OCI-LY7 (cell line): ENCODE measurements around the gene VPS26C. TPM values are rescaled to one million over a fixed set of nuclear protein-coding genes. Genes with fewer than 3 reads are reported as not detected.

ENCODE experiments used
- BruUV-seq: library from RNA; stranded (reverse); fragments of 400-500 nt; replicated peaks from 2 replicates; lab custom pipeline; 2021; lab: Mats Ljungman, UMichigan
- CTCF ChIA-PET: fragments of 300-600 bp; sonication (Branson Sonifier 250); formaldehyde crosslinking; loops from one replicate; lab custom pipeline; 2022; ENCODE audit warnings: antibody characterized with exemption; ENCODE audit not compliant: unreplicated experiment; lab: Charles Lee
- POLR2A ChIA-PET: fragments of 300-600 bp; sonication (Branson Sonifier 250); formaldehyde crosslinking; loops from one replicate; lab custom pipeline; 2022; ENCODE audit warnings: antibody characterized with exemption; lab: Charles Lee
- DNase-seq: peaks from one replicate; pipeline ENCODE4 v3.0.0-alpha.2; 2015; ENCODE audit warnings: low spot score
- H2AFZ ChIP-seq: fragments of 200-600 bp; sonication (generic), shearing (Covaris generic); 2 replicates; pipeline ENCODE4 v1.6.1; 2014; ENCODE audit warnings: mild to moderate bottlenecking, antibody characterized with exemption, low read length, moderate library complexity
- H3K27ac ChIP-seq: fragments of 200-600 bp; sonication (generic); 2 replicates; pipeline ENCODE4 v1.5.1; 2014; ENCODE audit warnings: mixed run types, low read depth, mild to moderate bottlenecking, moderate library complexity, low read length, inconsistent platforms; ENCODE audit not compliant: poor library complexity, severe bottlenecking
- H3K36me3 ChIP-seq: fragments of 200-600 bp; sonication (generic); 2 replicates; pipeline ENCODE4 v1.6.1; 2014; ENCODE audit warnings: mild to moderate bottlenecking, antibody characterized with exemption, low read length, moderate library complexity, mixed read lengths; ENCODE audit not compliant: insufficient read depth
- H3K4me1 ChIP-seq: fragments of 200-600 bp; sonication (generic); 2 replicates; pipeline ENCODE4 v1.5.1; 2014; ENCODE audit warnings: mild to moderate bottlenecking, low read length; ENCODE audit not compliant: insufficient read depth, poor library complexity, severe bottlenecking
- H3K4me2 ChIP-seq: fragments of 200-600 bp; sonication (generic); 2 replicates; pipeline ENCODE4 v1.6.1; 2014; ENCODE audit warnings: mild to moderate bottlenecking, low read length
- H3K4me3 ChIP-seq: fragments of 200-600 bp; sonication (generic); 2 replicates; pipeline ENCODE4 v1.5.1; 2014; ENCODE audit warnings: mild to moderate bottlenecking, low read depth, low read length; ENCODE audit not compliant: poor library complexity, severe bottlenecking
- H3K79me2 ChIP-seq: fragments of 200-600 bp; sonication (generic); 2 replicates; pipeline ENCODE4 v1.6.1; 2016; ENCODE audit warnings: low read depth, mild to moderate bottlenecking, low read length, moderate library complexity, mixed read lengths; ENCODE audit not compliant: insufficient read depth
- H3K9me2 ChIP-seq: fragments of 200-600 bp; sonication (generic); 2 replicates; pipeline ENCODE4 v1.6.1; 2016; ENCODE audit warnings: mild to moderate bottlenecking, low read length, mixed read lengths; ENCODE audit not compliant: insufficient read depth
- H3K9me3 ChIP-seq: fragments of 200-600 bp; sonication (generic); 2 replicates; pipeline ENCODE4 v1.6.1; 2014; ENCODE audit warnings: mild to moderate bottlenecking, mixed run types, low read length, mixed read lengths
- H4K20me1 ChIP-seq: fragments of 200-600 bp; sonication (generic); 2 replicates; pipeline ENCODE4 v1.6.1; 2014; ENCODE audit warnings: mild to moderate bottlenecking, antibody characterized with exemption, low read length, moderate library complexity, mixed read lengths; ENCODE audit not compliant: insufficient read depth
- EZH2phosphoT487 ChIP-seq: fragments of 200-600 bp; sonication (generic); IDR thresholded peaks from 2 replicates; pipeline ENCODE4 v1.6.1; 2018; ENCODE audit warnings: low read depth, borderline replicate concordance, mild to moderate bottlenecking, mixed run types, antibody characterized with exemption, low read length, moderate library complexity, mixed read lengths
- intact Hi-C: fragments of 100-400 bp; cut with micrococcal nuclease; formaldehyde crosslinking; loops from one replicate; pipeline ENCODE4 v1.10.0; 2022; ENCODE audit not compliant: unreplicated experiment
- total RNA-seq, 2 experiments: library from RNA; depleted of rRNA in 1 of 2; stranded (reverse); fragments of >200 nt in 1 of 2; shearing (Covaris generic) in 1 of 2; gene quantifications; 2 replicates each; pipeline ENCODE4 v1.2.3, GENCODE V29; 2014 to 2022
- TF ChIP-seq, protein P1 (sequence below): fragments of 200-600 bp; sonication (generic); conservative IDR thresholded peaks from 2 replicates; pipeline ENCODE4 v1.5.1; 2014; ENCODE audit warnings: mild to moderate bottlenecking, antibody characterized with exemption, low read length, moderate library complexity, mixed read lengths

VPS26C gene
- total RNA-seq, 2 experiments from 2014 or later = 33.0 to 46.7 TPM

DNA sequence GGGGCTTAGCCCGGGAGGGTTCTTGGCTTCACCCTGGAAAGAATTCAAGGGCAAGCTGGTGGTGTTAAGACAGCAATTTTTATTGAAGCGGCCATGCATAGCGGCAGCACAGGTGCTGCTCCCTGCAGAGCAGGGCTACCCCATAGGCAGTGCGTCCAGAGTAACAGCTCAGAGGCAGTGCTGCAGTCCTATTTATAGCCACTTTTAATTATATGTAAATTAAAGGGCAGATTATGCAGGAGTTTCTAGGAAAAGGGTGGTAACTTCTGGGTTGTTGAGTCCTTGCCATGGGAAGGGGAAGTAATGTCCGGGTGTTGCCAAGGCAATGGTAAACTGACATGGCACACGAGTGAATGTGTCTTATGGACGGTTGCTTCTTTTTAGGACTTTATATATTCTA lies 57.0 kb downstream of the VPS26C start:
- CTCF ChIA-PET = no interaction called here

DNA sequence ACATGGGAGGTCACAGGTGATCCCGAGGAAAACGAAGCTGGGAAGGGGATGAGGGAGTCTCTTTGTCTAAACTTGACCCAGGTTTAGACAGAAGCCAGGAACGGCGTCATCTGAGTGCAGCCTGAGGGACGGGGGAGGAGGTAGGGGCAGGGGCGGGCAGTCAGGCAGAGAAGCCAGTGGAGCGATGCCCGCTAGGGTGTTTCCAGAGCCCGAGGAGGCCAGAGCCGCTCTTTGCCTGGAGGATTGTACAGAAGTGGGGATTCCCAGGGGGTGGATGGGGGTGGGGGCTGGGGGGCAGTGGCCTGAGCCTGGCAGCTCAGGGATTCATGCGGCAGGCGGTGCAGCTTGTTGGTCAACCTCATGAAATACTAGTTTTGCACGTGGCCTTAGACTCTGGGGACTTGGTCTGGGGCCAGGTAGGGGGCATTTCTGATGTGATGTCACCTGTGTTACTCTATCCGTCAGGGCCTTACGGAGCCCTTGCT lies 58.4 kb downstream of the VPS26C start:
- Histone ChIP-seq H3K4me3 (no peak overlapping the region), H3K4me1 (peaks cover 4% of the 10 kb centered on the region), H3K27ac (no peak overlapping the region), H3K9me3 (peaks cover 9% of the 10 kb centered on the region; the same call in 1 of the 2 replicates), H3K4me2 (no peak overlapping the region), H2AFZ (no peak overlapping the region), H3K9me2 (no peaks in the 10 kb centered on the region), H4K20me1 (no peaks in the 10 kb centered on the region), H3K36me3 (no peaks in the 10 kb centered on the region), H3K79me2 (no peaks in the 10 kb centered on the region)
- no peak for DNase-seq
- CTCF ChIA-PET = interaction anchor here (0.5 to 0.7 kb wide), 2 partner anchors 10 to 26 kb away, joined by 3 read pairs; no protein-coding TSS in a partner anchor
- POLR2A ChIA-PET = no interaction called here
- no TSS peak for BruUV-seq
- intact Hi-C loops = no loop called here
- TF ChIP-seq EZH2phosphoT487 = no peak
- TF ChIP-seq, protein P1, sequence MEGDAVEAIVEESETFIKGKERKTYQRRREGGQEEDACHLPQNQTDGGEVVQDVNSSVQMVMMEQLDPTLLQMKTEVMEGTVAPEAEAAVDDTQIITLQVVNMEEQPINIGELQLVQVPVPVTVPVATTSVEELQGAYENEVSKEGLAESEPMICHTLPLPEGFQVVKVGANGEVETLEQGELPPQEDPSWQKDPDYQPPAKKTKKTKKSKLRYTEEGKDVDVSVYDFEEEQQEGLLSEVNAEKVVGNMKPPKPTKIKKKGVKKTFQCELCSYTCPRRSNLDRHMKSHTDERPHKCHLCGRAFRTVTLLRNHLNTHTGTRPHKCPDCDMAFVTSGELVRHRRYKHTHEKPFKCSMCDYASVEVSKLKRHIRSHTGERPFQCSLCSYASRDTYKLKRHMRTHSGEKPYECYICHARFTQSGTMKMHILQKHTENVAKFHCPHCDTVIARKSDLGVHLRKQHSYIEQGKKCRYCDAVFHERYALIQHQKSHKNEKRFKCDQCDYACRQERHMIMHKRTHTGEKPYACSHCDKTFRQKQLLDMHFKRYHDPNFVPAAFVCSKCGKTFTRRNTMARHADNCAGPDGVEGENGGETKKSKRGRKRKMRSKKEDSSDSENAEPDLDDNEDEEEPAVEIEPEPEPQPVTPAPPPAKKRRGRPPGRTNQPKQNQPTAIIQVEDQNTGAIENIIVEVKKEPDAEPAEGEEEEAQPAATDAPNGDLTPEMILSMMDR = no peak

More for the DNA sequence above, 57.0 kb downstream of the VPS26C start:
- H3K4me1 ChIP-seq = peaks cover 4% of the 10 kb centered on the region
- intact Hi-C loops = no loop called here
- POLR2A ChIA-PET = no interaction called here
- peak; percentile 32 for DNase-seq
- H3K79me2 ChIP-seq = no peaks in the 10 kb centered on the region
- H3K36me3 ChIP-seq = no peaks in the 10 kb centered on the region
- H3K9me3 ChIP-seq = peaks cover 9% of the 10 kb centered on the region; the same call in 1 of the 2 replicates
- H3K4me3 ChIP-seq = no peak overlapping the region
- H2AFZ ChIP-seq = no peak overlapping the region
- no peaks in the 10 kb centered on the region for H3K9me2 ChIP-seq
- TF ChIP-seq, protein P1 = no peak
- no peak for TF ChIP-seq EZH2phosphoT487
- H4K20me1 ChIP-seq = no peaks in the 10 kb centered on the region
- no peak overlapping the region for H3K27ac ChIP-seq
- no TSS peak for BruUV-seq
- H3K4me2 ChIP-seq = no peak overlapping the region

DNA sequence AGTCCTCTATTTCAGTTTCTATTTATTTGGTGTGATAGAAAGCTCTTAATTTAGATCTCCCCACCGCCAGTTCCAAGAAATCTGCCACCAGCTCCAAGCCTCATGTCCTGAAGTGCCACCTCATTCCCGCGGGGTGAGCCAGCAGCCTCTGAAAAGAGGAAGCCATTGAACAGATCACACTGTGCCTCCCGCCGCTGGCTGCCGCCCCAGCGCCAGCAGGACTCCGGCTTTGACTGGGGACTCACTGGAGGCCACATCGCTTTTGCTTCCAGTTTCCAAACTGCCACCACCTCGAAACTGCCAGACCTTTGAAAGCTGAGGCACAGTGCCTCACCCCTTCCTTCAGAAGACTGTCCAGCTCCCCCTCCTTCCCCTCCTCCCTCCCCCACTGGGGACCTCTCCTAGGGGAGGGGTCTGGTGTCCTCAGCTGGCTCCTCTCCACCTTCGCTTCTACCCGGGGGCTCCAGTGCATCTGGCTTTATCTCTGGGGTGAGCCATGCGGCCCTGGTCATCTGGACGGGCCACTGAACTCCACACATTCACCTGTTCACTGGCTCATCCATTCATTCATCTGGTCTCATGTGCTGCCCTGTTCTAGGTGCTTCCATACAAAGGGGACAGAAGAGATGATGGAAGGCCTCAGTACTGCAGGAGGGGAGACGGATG lies 58.9 kb downstream of the VPS26C start:
- H2AFZ ChIP-seq = no peak overlapping the region
- no TSS peak for BruUV-seq
- no peak overlapping the region for H3K4me2 ChIP-seq

More for the DNA sequence above, 58.9 kb downstream of the VPS26C start:
- Histone ChIP-seq H3K27ac (no peak overlapping the region), H3K9me2 (no peaks in the 10 kb centered on the region), H3K9me3 (peaks cover 9% of the 10 kb centered on the region; the same call in 1 of the 2 replicates), H3K79me2 (no peaks in the 10 kb centered on the region), H4K20me1 (no peaks in the 10 kb centered on the region), H3K4me3 (no peak overlapping the region), H3K36me3 (peaks cover 3% of the 10 kb centered on the region; the same call in 1 of the 2 replicates), H3K4me1 (peaks cover 4% of the 10 kb centered on the region)
- ChIA-PET POLR2A (interaction anchor here (0.6 to 1.2 kb wide), 3 partner anchors 32 to 141 kb away, joined by 3 read pairs; no protein-coding TSS in a partner anchor), CTCF (interaction anchor here (0.7 kb wide), 1 partner anchor 11 kb away, joined by 3 read pairs; no protein-coding TSS in a partner anchor)
- TF ChIP-seq EZH2phosphoT487 = no peak
- TF ChIP-seq, protein P1 = no peak
- intact Hi-C loops = no loop called here
- DNase-seq = no peak
